NCI-H1048 (cell line): ENCODE data around the gene TMEM266.

Source experiments
- DNase-seq: peaks from one replicate; lab custom pipeline; 2025; lab: John Stamatoyannopoulos, UW

Gene TMEM266

DNA sequence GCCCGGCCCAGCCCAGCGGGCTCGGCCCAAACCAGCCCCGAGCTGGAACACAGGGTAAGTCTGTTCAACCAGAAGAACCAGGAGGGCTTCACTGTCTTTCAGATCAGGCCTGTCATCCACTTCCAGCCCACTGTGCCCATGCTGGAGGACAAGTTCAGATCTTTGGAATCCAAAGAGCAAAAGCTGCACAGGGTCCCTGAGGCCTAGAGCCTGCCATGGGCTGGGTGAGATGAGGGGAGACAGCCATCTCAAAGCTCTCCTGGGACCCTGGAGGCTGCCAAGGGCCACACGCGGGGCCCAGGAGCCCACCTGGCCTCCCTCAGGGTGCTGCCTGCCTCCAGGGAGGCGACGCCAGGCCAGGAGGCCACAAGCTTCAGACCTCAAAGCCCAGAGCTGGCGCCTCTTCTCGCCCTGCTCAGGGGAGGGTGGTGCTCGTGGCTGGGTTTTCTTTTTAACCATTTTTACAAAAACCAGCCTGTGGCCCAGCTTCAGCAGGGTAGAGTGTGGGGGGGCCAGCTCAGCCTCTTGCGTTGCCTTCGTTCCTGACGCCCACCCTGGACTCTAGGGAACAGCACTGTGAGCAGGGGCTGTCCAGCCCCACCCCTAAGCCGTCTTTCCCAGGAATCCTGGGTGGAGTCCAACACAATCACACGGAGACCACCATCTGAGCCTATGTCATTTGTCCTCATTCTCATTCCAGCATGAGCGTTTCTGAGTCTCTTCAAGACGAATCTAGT is 144.5 kb downstream of the TMEM266 start:
- DNase-seq, result no peak

DNA sequence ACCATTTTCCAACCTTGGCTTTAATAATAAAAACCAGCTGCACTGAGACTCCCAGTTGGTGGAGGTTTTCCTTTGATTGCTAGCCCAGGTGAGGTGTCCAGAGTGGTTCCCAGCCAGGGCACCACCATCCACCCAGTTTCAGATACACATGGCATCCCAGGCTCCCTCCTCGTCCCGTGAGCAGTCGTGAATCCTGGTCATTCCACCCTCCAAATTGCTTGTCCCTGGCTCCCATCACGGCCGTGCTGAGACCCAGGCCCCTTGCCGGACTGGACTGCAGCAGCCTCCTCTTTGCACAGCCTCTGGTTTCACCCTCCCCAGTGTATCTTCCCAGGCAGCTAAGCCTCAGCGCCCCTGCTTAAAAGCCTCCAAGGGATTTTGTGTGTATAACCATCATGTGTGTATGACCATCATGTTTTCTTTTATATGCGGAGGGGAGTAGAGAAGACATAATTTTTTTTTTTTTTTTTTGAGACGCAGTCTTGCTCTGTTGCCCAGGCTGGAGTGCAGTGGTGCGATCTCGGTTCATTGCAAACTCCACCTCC is 145.2 kb downstream of the TMEM266 start:
- DNase-seq, result no peak

DNA sequence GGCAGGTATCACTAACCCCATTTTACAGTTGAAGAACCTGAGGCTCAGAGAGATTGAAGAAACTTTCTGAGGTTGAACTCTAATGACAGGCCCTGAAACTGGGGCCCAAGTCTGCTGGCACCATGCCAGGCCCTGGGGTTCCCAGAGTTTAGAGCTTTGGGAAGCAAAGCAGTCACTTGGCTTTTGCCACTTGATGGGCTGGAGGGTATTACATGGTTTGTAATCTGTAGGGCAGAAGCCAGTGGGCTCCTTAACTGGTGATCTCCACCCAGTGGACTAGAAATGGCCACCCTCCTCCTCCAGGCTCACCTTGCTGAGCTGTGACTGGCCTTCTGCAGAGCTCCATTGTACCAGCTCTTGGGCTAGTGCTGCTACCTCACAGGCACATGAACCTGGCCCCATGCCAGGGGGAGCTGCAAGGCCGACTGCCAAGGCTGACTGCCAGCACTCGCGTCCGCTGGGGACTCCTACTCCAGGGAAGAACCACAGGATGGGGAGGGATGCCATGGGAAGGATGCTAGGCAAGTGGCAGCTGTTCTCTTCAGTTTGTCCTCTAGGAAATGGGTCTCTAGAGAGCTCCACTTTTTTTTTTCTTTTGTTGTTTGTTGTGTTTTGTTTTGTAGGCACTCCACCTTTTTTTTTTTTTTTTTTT is 146.7 kb downstream of the TMEM266 start:
- peak; percentile 2 for DNase-seq

- no peak for DNase-seq
Observed at GRCh38 chr15:76208084-76208785, 148.4 kb downstream of the TMEM266 start.

DNA sequence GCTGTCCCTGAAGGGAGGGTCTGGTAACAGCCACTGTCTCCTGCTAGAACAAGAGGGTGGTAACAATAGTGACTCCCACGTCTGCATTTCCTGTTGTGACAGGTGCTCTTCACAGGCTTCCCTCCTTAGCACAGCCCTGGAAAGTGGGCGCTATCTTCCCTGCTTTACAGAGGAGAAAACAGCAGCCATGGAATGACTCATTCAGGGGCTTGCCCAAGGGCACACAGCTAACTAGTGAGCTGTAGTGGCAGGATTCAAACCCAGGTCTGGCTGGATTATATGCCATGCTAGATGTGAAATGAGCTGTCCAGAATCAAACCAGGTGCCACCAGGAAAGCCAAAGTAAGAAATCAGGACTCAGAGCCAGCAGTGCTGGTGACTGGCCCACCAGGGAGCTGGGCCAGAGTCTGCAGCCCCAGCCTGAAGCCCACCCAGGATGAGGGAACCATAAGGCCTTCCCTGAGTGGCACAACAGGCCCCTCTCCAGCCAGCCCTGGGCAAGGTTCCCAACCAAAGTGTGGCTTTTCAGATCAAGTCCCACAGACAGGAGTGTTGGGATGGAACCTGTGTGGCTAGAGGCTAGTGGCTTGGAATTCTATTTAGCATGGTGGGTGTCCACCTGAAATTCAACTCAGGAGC is 149.1 kb downstream of the TMEM266 start:
- no peak for DNase-seq

DNA sequence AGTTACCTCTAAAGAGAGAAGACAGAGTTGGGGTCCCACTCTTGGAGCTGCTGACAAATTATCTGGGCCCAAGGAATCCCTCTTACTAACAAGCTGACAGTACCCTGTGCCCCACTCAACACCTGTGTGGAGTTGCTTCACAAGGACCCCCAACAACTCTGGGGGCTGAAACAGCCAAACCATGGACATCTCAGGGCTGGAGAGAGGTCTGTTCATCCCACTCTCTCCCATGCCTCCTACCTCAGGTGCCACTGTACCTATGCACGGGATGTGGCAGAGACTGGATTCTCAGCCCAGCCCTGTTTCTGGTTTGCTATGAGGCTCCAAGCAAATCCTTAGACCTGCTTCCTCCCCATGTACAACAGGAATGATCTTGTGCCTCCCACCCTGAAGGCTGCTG is 149.7 kb downstream of the TMEM266 start:
- no peak for DNase-seq

DNA sequence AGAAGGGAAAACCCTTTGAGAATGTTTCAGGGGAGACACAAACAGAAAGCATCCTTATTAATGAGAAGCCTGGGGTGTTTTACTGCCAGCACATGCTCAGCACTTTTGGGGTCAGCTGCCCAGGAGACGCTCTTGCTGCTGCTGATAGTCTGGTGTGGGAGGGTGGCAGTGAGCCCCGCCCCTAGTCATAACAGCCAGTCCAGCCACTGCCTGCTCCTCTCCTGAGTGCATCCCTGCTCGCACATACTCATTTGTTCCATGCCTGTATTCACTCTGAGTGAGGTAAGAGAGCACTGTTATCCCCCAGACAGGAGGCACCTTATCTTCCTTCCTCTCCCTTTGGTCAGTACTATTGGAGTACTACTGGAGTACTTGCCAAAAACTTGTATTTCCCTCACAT is 150.2 kb downstream of the TMEM266 start:
- DNase-seq, result no peak

- no peak for DNase-seq
Observed at GRCh38 chr15:76215634-76216033, 155.8 kb downstream of the TMEM266 start.

DNA sequence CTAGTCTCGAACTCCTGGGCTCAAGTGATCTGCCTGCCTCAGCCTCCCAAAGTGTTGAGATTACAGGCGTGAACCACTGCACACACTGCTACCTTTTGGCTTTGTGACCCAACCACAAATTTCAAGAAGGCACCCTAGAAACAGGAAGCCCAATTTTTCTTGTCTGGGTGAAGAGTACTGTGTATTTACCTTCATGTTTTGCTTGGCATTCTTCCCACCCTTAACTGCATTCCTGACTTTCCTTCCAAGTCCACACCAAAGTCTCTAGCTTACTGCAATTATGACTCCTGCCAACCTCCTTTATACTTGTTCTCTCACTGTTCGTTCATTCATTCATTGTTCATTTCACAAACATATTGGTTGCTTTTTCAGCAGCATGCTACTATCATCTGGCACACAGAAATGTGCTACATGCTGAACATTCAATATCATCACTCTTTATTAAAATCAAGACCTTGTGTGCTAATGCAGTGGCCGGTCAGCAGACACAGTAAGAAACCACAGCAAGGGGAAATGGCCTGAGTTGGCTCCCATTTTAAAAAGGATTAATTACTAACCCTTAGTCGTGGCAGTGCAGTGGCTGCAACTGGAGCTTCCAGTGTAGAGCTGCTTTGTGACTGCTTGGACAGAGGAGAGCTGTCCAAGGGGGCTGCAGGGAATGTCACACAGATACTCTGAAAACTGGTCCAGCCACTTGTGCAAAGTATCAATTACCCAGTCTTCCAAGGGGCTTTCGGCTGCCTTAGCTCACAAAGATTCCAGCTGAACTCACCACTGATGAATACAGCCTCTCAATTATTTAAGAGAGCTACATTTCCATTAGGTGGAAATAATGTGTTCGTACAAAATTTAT is 157.5 kb downstream of the TMEM266 start:
- DNase-seq, result no peak

GRCh38 chr15:76217882-76218217 is 158.1 kb downstream of the TMEM266 start:
- no peak for DNase-seq

DNA sequence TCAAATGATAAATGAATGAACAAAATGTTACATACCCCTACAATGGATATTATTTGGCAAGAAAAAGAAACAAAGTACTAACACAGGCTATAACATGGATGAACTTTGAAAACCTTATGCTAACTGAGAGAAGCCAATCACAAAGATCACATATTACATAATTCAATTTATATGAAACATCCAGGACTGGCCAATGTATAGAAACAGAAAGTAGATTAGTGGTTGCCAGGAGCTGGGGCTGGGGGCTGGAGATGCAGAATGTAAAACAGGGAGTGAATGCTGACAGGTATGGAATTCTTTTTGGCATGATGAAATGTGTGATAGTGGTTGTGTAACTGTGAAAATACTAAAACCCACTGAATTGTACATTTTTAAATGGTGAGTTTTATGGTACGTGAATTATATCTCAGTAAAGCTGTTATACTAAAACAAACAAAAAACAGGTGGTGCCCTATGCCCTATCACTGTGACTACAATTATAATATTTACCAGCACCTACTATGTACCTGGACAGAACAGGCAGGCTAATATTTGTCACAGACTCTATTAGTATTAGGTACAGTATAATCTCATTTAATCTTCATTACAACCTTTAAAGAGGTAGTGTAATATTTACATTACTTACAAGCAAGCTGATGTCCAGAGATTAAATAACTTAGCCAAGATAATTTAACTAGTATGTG is 161.4 kb downstream of the TMEM266 start:
- no peak for DNase-seq

GRCh38 chr15:76222159-76222558 is 162.4 kb downstream of the TMEM266 start:
- DNase-seq, result no peak

DNA sequence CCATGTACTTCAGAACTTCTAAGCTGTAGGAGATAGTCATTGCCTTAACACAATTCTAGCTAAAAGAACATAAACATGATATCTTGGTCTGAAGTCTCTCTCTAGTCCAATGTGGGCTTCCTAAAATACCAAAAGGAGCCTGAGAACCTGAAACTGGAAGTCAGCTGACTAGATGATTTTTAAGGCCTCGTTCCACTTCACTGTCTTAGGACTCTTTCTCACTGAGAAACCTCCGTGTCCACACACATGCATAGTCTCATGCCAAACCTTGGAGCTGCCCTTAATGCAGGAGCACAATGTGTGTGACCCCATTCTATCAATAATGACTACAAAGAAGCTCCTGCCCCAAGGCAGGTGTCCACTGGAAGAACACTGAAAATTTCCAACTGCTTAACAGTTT is 163.7 kb downstream of the TMEM266 start:
- DNase-seq, result no peak

DNA sequence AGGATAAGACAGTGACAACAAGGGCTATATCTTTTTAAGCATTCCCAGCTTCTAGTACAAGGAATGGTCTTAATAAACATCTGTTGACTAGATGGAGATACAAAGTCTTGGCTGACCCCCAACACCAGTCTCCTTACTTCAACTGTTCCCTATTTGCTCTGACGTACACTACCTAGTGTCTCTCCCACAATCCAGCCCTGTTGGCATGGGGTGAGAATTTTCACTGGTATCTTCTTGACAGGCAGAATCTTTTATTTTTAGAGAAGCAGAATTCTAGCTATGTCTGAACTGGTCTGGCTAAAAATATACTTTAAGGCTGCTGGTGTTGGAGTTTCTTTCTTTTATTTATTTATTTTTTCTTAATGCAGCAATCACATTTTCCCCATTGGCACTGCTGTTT is 169.5 kb downstream of the TMEM266 start:
- no peak for DNase-seq

- DNase-seq, result no peak
Observed at GRCh38 chr15:76233921-76234320, 174.1 kb downstream of the TMEM266 start.

DNA sequence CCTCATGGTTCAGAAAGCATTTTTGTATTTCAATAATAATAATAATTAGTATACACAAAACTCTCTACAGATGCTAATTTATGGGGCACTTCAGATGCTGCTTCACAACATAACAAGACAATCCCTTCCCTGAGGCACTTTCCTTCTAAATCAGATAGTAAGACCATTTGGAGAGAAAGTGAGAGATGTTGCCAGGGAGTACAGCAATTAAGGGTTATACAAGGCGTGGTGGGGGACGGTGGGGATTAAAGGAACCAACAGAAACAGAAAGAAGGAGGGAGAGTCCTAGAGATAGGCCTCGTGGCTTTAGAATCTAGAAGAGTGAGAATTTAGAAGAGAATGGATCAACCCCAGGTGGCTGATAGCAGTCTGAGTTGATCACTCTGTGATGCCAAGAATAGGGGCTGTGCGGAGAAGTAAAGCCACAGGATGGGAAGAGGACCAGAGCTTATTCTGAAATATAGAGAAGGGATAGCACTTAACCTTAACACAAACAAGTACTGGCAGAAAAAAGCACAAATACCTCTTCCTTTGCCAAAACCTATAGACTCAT is 174.6 kb downstream of the TMEM266 start:
- DNase-seq, result no peak

DNA sequence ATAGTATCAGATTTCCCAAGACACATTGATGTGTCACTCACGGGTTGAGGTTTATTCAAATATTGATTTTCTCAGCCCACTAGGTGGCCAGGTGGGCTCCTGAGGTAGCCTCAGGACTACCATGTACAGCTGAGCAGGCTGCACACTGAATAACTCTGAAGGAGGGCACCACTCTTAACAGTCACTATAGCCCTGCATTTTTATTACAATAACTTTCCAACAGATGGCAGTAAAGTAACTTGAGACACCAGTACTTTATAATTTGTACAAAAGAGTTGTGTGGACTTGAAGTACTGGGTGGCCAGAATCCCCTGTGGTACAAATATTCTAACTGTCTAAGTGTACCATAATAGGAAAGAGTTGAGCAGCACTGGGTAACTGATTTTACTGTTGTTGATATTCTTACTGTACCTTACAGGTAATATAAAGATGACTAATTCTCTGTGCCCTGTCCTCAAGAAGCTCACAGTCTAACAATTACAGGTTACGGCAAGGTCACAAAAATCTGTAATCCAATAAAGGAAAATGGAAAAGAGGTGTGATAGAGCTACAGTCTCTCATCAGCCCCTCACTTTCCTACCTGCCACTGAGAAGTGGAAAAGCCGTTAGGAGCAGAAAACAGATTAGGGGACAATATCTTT is 175.5 kb downstream of the TMEM266 start:
- no peak for DNase-seq

GRCh38 chr15:76236350-76236749 is 176.6 kb downstream of the TMEM266 start:
- no peak for DNase-seq

DNA sequence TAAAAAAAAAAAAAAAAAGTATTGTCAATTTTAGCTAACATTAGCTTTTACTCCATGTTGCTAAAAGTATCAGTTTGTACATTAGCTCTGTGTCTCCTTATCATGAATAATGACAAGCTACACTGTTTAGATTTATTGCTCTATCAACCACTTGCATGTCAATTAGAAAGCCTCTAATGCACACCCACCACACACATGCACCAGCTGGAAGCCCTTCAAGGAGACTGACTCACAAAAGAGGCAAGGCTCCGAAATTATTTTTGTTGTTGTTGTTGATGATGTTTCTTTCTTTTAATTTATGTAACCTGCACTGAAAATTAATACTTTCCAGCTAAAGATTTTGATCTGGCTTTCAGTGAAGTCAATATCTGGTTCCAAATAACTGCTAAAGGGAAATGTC is 180.0 kb downstream of the TMEM266 start:
- DNase-seq, result no peak

GRCh38 chr15:76245072-76245610 is 185.4 kb downstream of the TMEM266 start:
- no peak for DNase-seq
